Lung (tissue), 12 donors: ENCODE data around the gene FGF4. TPM values are rescaled to one million over a fixed set of nuclear protein-coding genes. Genes with fewer than 3 reads are reported as not detected.

Source experiments
- ATAC-seq: fragments of 200-7000 bp; cut with Tn5 transposase; one replicate; pipeline ENCODE4 v1.9.1; 2020; ENCODE audit warnings: moderate number of reproducible peaks; ENCODE audit not compliant: insufficient read depth, low FRiP score
- DNase-seq, 3 donors: peaks; one replicate each; pipeline ENCODE4 v3.0.0-alpha.2; 2013 to 2017
- H3K27ac ChIP-seq, 2 donors: one replicate each; pipeline ENCODE4 v1.5.1; 2013; ENCODE audit warnings: mild to moderate bottlenecking in 2 of 2, moderate library complexity in 2 of 2, control low read depth in 1 of 2, inconsistent platforms in 1 of 2, low read depth in 1 of 2, low read length in 1 of 2
- H3K27me3 ChIP-seq, 3 donors: one replicate each; pipeline ENCODE4 v1.5.1; 2013; ENCODE audit warnings: low read length in 2 of 3; ENCODE audit not compliant: control insufficient read depth in 3 of 3, insufficient read depth in 3 of 3
- H3K36me3 ChIP-seq, 4 donors: one replicate each; pipeline ENCODE4 v1.5.1; 2013; ENCODE audit warnings: low read length in 4 of 4, mild to moderate bottlenecking in 1 of 4, moderate library complexity in 1 of 4; ENCODE audit not compliant: control insufficient read depth in 4 of 4, insufficient read depth in 4 of 4
- H3K4me1 ChIP-seq, 5 donors: one replicate each; pipeline ENCODE4 v1.5.1; 2013; ENCODE audit warnings: low read length in 5 of 5, mild to moderate bottlenecking in 2 of 5, moderate library complexity in 1 of 5; ENCODE audit not compliant: control insufficient read depth in 5 of 5, insufficient read depth in 5 of 5
- H3K4me3 ChIP-seq: one replicate; pipeline ENCODE4 v1.5.1; 2013; ENCODE audit warnings: mild to moderate bottlenecking, control low read depth, moderate library complexity
- H3K9ac ChIP-seq, 2 donors: one replicate each; pipeline ENCODE4 v1.5.1; 2013; ENCODE audit warnings: low read length in 2 of 2, control low read depth in 1 of 2; ENCODE audit not compliant: insufficient read depth in 1 of 2
- H3K9me3 ChIP-seq, 4 donors: one replicate each; pipeline ENCODE4 v1.5.1; 2013; ENCODE audit warnings: low read length in 3 of 4, mild to moderate bottlenecking in 1 of 4, moderate library complexity in 1 of 4; ENCODE audit not compliant: control insufficient read depth in 4 of 4, insufficient read depth in 3 of 4
- WGBS, 2 donors: extraction: QIAGEN DNeasy Blood & Tissue Kit; methylation state at CpG; one replicate each; pipeline ENCODE4 v1.1.7; 2013; 5-methylcytosine and 5-hydroxymethylcytosine counted together
- polyA plus RNA-seq, 2 donors: library from polyadenylated mRNA; stranded (reverse); fragments of 200-250 nt; gene quantifications; one replicate each; pipeline ENCODE4 v1.2.1, GENCODE V29; 2013
- total RNA-seq, 2 donors: library from RNA; depleted of rRNA in 1 of 2; stranded (reverse); fragments of >200 nt in 1 of 2; gene quantifications; one replicate each; pipeline ENCODE4 v1.2.1, GENCODE V29; 2014 to 2021
- TF ChIP-seq, protein P1 (sequence below): IDR thresholded peaks from 2 replicates; pipeline ENCODE4 v1.5.1; 2012; ENCODE audit warnings: mild to moderate bottlenecking; ENCODE audit errors: control extremely low read depth, extremely low read depth
- donor health status: control.
- donor health status: control.
- donor health status: Bipolar disorder and iron deficiency.
- donor health status: healthy.
- donor health status: DM: yes; HTN: yes; CAD: no.

FGF4 gene
- total and polyA plus RNA-seq, 4 donors: not detected

DNA sequence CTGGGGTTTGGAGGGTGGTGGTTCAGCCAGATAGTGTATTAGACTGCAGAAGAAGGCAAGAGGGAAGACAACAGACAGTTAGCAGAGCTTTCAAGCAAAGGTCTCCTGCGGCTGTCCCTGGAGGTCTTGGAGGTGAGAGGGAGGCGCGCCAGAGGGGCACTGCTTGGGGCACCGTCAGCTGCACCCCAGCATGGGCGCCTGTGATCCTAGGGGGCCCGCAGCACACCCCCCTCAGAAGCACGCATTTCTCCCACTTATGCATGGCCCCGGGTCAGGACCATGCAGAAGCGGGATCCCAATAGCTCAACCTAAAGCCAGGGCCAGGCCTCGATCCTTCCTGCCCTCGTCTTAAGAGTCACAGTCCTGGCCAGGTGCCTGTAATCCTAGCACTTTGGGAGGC, 26.5 kb downstream of the FGF4 start:
- TF ChIP-seq, protein P1, sequence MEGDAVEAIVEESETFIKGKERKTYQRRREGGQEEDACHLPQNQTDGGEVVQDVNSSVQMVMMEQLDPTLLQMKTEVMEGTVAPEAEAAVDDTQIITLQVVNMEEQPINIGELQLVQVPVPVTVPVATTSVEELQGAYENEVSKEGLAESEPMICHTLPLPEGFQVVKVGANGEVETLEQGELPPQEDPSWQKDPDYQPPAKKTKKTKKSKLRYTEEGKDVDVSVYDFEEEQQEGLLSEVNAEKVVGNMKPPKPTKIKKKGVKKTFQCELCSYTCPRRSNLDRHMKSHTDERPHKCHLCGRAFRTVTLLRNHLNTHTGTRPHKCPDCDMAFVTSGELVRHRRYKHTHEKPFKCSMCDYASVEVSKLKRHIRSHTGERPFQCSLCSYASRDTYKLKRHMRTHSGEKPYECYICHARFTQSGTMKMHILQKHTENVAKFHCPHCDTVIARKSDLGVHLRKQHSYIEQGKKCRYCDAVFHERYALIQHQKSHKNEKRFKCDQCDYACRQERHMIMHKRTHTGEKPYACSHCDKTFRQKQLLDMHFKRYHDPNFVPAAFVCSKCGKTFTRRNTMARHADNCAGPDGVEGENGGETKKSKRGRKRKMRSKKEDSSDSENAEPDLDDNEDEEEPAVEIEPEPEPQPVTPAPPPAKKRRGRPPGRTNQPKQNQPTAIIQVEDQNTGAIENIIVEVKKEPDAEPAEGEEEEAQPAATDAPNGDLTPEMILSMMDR: no peak
- Histone ChIP-seq H3K4me1 (no peaks in the 10 kb centered on the region), H3K9me3 (no peaks in the 10 kb centered on the region), H3K4me3 (no peak overlapping the region), H3K27ac (no peak overlapping the region), H3K9ac (no peak overlapping the region), H3K36me3 (no peaks in the 10 kb centered on the region), H3K27me3 (no peaks in the 10 kb centered on the region)
- 85 to 89% methylated on average over 11 of the region's 11 CpGs for WGBS, 2 donors
- DNase-seq (no peak), ATAC-seq (no peak)

- no peaks in the 10 kb centered on the region for H3K4me1 ChIP-seq
- 61 to 78% methylated on average over 29 of the region's 29 CpGs for WGBS, 2 donors
- H3K9ac ChIP-seq: no peak overlapping the region
- no peaks in the 10 kb centered on the region for H3K9me3 ChIP-seq
- no peak overlapping the region for H3K27ac ChIP-seq
- no peak overlapping the region for H3K4me3 ChIP-seq
- DNase-seq (peak; percentile 1 to 45 (median 24)), ATAC-seq (no peak)
- H3K27me3 ChIP-seq: no peaks in the 10 kb centered on the region
- TF ChIP-seq, protein P1: no peak
- no peaks in the 10 kb centered on the region for H3K36me3 ChIP-seq
Measured at GRCh38 chr11:69746752-69747742, 28.1 kb downstream of the FGF4 start.

DNA sequence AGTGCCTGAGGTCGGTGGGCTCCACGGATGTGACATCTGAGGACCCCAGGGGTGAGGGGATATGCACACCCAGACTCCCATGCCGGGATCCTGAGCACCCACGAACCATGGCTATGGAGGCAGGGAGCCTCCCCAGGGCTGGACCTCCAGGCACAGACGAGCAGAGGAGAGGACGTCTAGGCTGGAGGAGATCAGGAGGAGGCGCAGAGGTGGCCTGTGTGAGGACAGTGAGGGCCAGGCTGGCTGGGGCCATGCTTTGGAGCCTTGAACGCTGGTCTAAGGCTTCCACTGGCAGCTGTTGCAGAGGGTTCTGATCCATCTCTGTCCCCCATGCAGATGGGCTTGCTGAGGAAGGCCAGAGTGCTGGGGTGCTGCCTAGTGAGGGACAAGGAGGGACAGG, 29.0 kb downstream of the FGF4 start:
- TF ChIP-seq, protein P1: no peak
- H3K9ac ChIP-seq: no peak overlapping the region
- 74 to 78% methylated on average over 8 of the region's 8 CpGs for WGBS, 2 donors
- H3K36me3 ChIP-seq: no peaks in the 10 kb centered on the region
- H3K4me1 ChIP-seq: no peaks in the 10 kb centered on the region
- H3K27ac ChIP-seq: no peak overlapping the region
- H3K27me3 ChIP-seq: no peaks in the 10 kb centered on the region
- DNase-seq (no peak), ATAC-seq (no peak)
- H3K9me3 ChIP-seq: peaks cover 0 to 2% (median 0%) of the 10 kb centered on the region in 4 donors
- no peak overlapping the region for H3K4me3 ChIP-seq
